Activated naive CD4-positive, alpha-beta T cell treated with anti-CD3 and anti-CD28 coated beads, Interleukin-2, amount 10 ng/mL, durations not matched to agents 7 days and 5 days (primary cell): Measurements from ENCODE around the gene ENTREP3.

ENCODE experiments used
- CTCF ChIA-PET: fragments of 350-600 bp; sonication (Branson Sonifier 250); formaldehyde crosslinking; loops from one replicate; lab custom pipeline; 2021; ENCODE audit warnings: antibody characterized with exemption; lab: Charles Lee
- DNase-seq: peaks from one replicate; pipeline ENCODE4 v3.0.0-alpha.2; 2020
- H3K27ac Mint-ChIP-seq: one replicate; pipeline ENCODE4 v1.8.0; 2021; ENCODE audit warnings: mild to moderate bottlenecking, moderate library complexity, mixed read lengths
- H3K27me3 Mint-ChIP-seq: one replicate; pipeline ENCODE4 v1.8.0; 2021; ENCODE audit warnings: mild to moderate bottlenecking, mixed read lengths
- H3K36me3 Mint-ChIP-seq: one replicate; pipeline ENCODE4 v1.8.0; 2021; ENCODE audit warnings: mixed read lengths
- H3K4me1 Mint-ChIP-seq: one replicate; pipeline ENCODE4 v1.8.0; 2021; ENCODE audit warnings: mixed read lengths
- H3K4me3 Mint-ChIP-seq: one replicate; pipeline ENCODE4 v1.8.0; 2021; ENCODE audit warnings: mild to moderate bottlenecking, moderate library complexity, mixed read lengths
- H3K9me3 Mint-ChIP-seq: one replicate; pipeline ENCODE4 v1.8.0; 2021; ENCODE audit warnings: mixed read lengths

ENTREP3 gene

GRCh38 chr1:155286544-155286943 lies 31.3 kb upstream of the ENTREP3 start:
- H3K36me3 Mint-ChIP-seq, result no peaks in the 10 kb centered on the region
- no peak overlapping the region for H3K27ac Mint-ChIP-seq
- H3K4me1 Mint-ChIP-seq, result no peaks in the 10 kb centered on the region
- no peak for DNase-seq
- H3K4me3 Mint-ChIP-seq, result no peak overlapping the region
- CTCF ChIA-PET, result interaction anchor here (0.6 kb wide), 1 partner anchor 336 kb away, joined by 3 read pairs; no protein-coding TSS in a partner anchor
- no peaks in the 10 kb centered on the region for H3K9me3 Mint-ChIP-seq
- H3K27me3 Mint-ChIP-seq, result peaks cover 17% of the 10 kb centered on the region

GRCh38 chr1:155285631-155286044 lies 30.4 kb upstream of the ENTREP3 start:
- H3K4me1 Mint-ChIP-seq, result no peaks in the 10 kb centered on the region
- no peaks in the 10 kb centered on the region for H3K9me3 Mint-ChIP-seq
- DNase-seq, result no peak
- H3K27ac Mint-ChIP-seq, result no peak overlapping the region
- CTCF ChIA-PET, result no interaction called here
- H3K27me3 Mint-ChIP-seq, result peaks cover 12% of the 10 kb centered on the region
- H3K36me3 Mint-ChIP-seq, result no peaks in the 10 kb centered on the region
- H3K4me3 Mint-ChIP-seq, result no peak overlapping the region

- Mint-ChIP-seq H3K27ac (no peak overlapping the region), H3K4me1 (no peaks in the 10 kb centered on the region), H3K27me3 (peaks cover 6% of the 10 kb centered on the region), H3K9me3 (no peaks in the 10 kb centered on the region), H3K36me3 (no peaks in the 10 kb centered on the region), H3K4me3 (no peak overlapping the region)
- CTCF ChIA-PET, result no interaction called here
- no peak for DNase-seq
These were observed 29.8 kb upstream of the ENTREP3 start for GRCh38 chr1:155285063-155285462.

GRCh38 chr1:155284476-155284875 lies 29.2 kb upstream of the ENTREP3 start:
- Mint-ChIP-seq H3K27me3 (peaks cover 4% of the 10 kb centered on the region), H3K9me3 (no peaks in the 10 kb centered on the region), H3K4me3 (no peak overlapping the region), H3K36me3 (no peaks in the 10 kb centered on the region), H3K27ac (no peak overlapping the region), H3K4me1 (peaks cover 1% of the 10 kb centered on the region)
- DNase-seq, result no peak
- CTCF ChIA-PET, result no interaction called here

GRCh38 chr1:155282488-155283091 lies 27.3 kb upstream of the ENTREP3 start:
- DNase-seq, result no peak
- Mint-ChIP-seq H3K9me3 (no peaks in the 10 kb centered on the region), H3K27ac (no peak overlapping the region), H3K36me3 (no peaks in the 10 kb centered on the region), H3K27me3 (peaks cover 20% of the 10 kb centered on the region), H3K4me3 (no peak overlapping the region), H3K4me1 (peaks cover 10% of the 10 kb centered on the region)
- CTCF ChIA-PET, result interaction anchor here (1.3 to 4.9 kb wide), 2 partner anchors 10 to 31 kb away, joined by 3 to 26 read pairs; no protein-coding TSS in a partner anchor

GRCh38 chr1:155279268-155279667 lies 24.0 kb upstream of the ENTREP3 start:
- Mint-ChIP-seq H3K9me3 (no peaks in the 10 kb centered on the region), H3K4me3 (no peak overlapping the region), H3K27me3 (peaks cover 26% of the 10 kb centered on the region), H3K36me3 (no peaks in the 10 kb centered on the region), H3K4me1 (peaks cover 27% of the 10 kb centered on the region), H3K27ac (no peak overlapping the region)
- no peak for DNase-seq
- CTCF ChIA-PET, result interaction anchor here (1.3 to 4.9 kb wide), 2 partner anchors 28 to 43 kb away, joined by 3 to 26 read pairs; no protein-coding TSS in a partner anchor

- no peak for DNase-seq
- no peaks in the 10 kb centered on the region for H3K36me3 Mint-ChIP-seq
- CTCF ChIA-PET, result interaction anchor here (0.6 to 4.9 kb wide), 5 partner anchors 12 to 45 kb away, joined by 3 to 26 read pairs (median 3); no protein-coding TSS in a partner anchor
These were observed 23.4 kb upstream of the ENTREP3 start for GRCh38 chr1:155278689-155279160.

GRCh38 chr1:155277902-155278688 lies 22.8 kb upstream of the ENTREP3 start:
- Mint-ChIP-seq H3K4me3 (peak overlapping the region; percentile 68), H3K27ac (no peak overlapping the region), H3K9me3 (no peaks in the 10 kb centered on the region), H3K36me3 (peaks cover 1% of the 10 kb centered on the region), H3K4me1 (peaks cover 35% of the 10 kb centered on the region), H3K27me3 (peaks cover 26% of the 10 kb centered on the region)
- CTCF ChIA-PET, result interaction anchor here (0.6 to 4.9 kb wide), 4 partner anchors 11 to 46 kb away, joined by 3 to 26 read pairs (median 3); no protein-coding TSS in a partner anchor
- peak; percentile 86 for DNase-seq

More at GRCh38 chr1:155278689-155279160, 23.4 kb upstream of the ENTREP3 start:
- H3K27me3 Mint-ChIP-seq, result peaks cover 26% of the 10 kb centered on the region
- peak overlapping the region; percentile 68 for H3K4me3 Mint-ChIP-seq
- H3K9me3 Mint-ChIP-seq, result no peaks in the 10 kb centered on the region
- H3K27ac Mint-ChIP-seq, result no peak overlapping the region
- H3K4me1 Mint-ChIP-seq, result peaks cover 30% of the 10 kb centered on the region

GRCh38 chr1:155277070-155277901 lies 22.0 kb upstream of the ENTREP3 start, which contains the start of gene HCN3:
Gene HCN3 (plus strand): TSS chr1:155277463. CDS start chr1:155277591, 128 bp downstream.
- peaks cover 8% of the 10 kb centered on the region for H3K36me3 Mint-ChIP-seq
- H3K9me3 Mint-ChIP-seq, result no peaks in the 10 kb centered on the region
- peak; percentile 96 for DNase-seq
- H3K4me3 Mint-ChIP-seq, result peak within 1 kb of the TSS; percentile 68
- CTCF ChIA-PET, result interaction anchor here (0.6 to 4.9 kb wide), 4 partner anchors 26 to 529 kb away, joined by 3 to 26 read pairs (median 4); partner anchors contain the start of gene FDPS
- peaks cover 41% of the 10 kb centered on the region for H3K4me1 Mint-ChIP-seq
- H3K27ac Mint-ChIP-seq, result peak within 1 kb of the TSS; percentile 26
- H3K27me3 Mint-ChIP-seq, result peaks cover 26% of the 10 kb centered on the region

- H3K9me3 Mint-ChIP-seq, result no peaks in the 10 kb centered on the region
- DNase-seq, result peak; percentile 98
- CTCF ChIA-PET, result interaction anchor here (1.0 to 4.7 kb wide), 6 partner anchors 17 to 50 kb away, joined by 3 to 34 read pairs (median 4); partner anchors contain the start of genes FDPS and RUSC1
- H3K36me3 Mint-ChIP-seq, result peaks cover 35% of the 10 kb centered on the region
- peak within 1 kb of the TSS; percentile 95 for H3K27ac Mint-ChIP-seq
- peak within 1 kb of the TSS; percentile 86 for H3K4me3 Mint-ChIP-seq
- peaks cover 16% of the 10 kb centered on the region for H3K27me3 Mint-ChIP-seq
- peaks cover 56% of the 10 kb centered on the region for H3K4me1 Mint-ChIP-seq
These were observed 18.3 kb upstream of the ENTREP3 start, which contains the start of gene CLK2 for GRCh38 chr1:155273343-155274245. Gene CLK2 (minus strand): TSS chr1:155273504. CDS start chr1:155270977, 2,527 bp downstream.

- H3K4me3 Mint-ChIP-seq, result peak overlapping the region; percentile 86
- H3K4me1 Mint-ChIP-seq, result peaks cover 52% of the 10 kb centered on the region
These were observed 17.4 kb upstream of the ENTREP3 start for GRCh38 chr1:155272466-155273342.

GRCh38 chr1:155269381-155269780 lies 14.1 kb upstream of the ENTREP3 start:
- peaks cover 41% of the 10 kb centered on the region for H3K4me1 Mint-ChIP-seq
- peak overlapping the region; percentile 56 for H3K27ac Mint-ChIP-seq
- H3K36me3 Mint-ChIP-seq, result peaks cover 72% of the 10 kb centered on the region
- no peak overlapping the region for H3K4me3 Mint-ChIP-seq
- no peaks in the 10 kb centered on the region for H3K27me3 Mint-ChIP-seq
- no peak for DNase-seq
- CTCF ChIA-PET, result interaction anchor here (1.9 kb wide), 1 partner anchor 19 kb away, joined by 4 read pairs; no protein-coding TSS in a partner anchor
- H3K9me3 Mint-ChIP-seq, result no peaks in the 10 kb centered on the region

More at GRCh38 chr1:155272466-155273342, 17.4 kb upstream of the ENTREP3 start:
- CTCF ChIA-PET, result interaction anchor here (1.2 to 4.7 kb wide), 6 partner anchors 9 to 324 kb away, joined by 3 to 34 read pairs (median 6); partner anchors contain the start of gene RUSC1
- H3K27me3 Mint-ChIP-seq, result peaks cover 7% of the 10 kb centered on the region
- peaks cover 43% of the 10 kb centered on the region for H3K36me3 Mint-ChIP-seq
- no peaks in the 10 kb centered on the region for H3K9me3 Mint-ChIP-seq
- DNase-seq, result no peak
- H3K27ac Mint-ChIP-seq, result peak overlapping the region; percentile 90
